Subcutaneous adipose tissue (tissue), 4 donors: Measurements from ENCODE around the gene TRMU. TPM values are rescaled to one million over a fixed set of nuclear protein-coding genes. Genes with fewer than 3 reads are reported as not detected.

ENCODE experiments used
- total RNA-seq, 4 donors: library from RNA; depleted of rRNA; stranded (reverse); fragments of >200 nt; gene quantifications; one replicate each; pipeline ENCODE4 v1.1.0, GENCODE V29; 2016
- TF ChIP-seq, protein P1 (sequence below): fragments of 450-650 bp; IDR thresholded peaks from one replicate; pipeline ENCODE4 v1.5.1; 2016; ENCODE audit warnings: low read depth, mild to moderate bottlenecking, control low read depth, antibody characterized with exemption, moderate library complexity

The TRMU gene
- total RNA-seq, 4 donors from 2014 or later, result 28.7 to 49.0 (median 31.3) TPM

- TF ChIP-seq, protein P1, sequence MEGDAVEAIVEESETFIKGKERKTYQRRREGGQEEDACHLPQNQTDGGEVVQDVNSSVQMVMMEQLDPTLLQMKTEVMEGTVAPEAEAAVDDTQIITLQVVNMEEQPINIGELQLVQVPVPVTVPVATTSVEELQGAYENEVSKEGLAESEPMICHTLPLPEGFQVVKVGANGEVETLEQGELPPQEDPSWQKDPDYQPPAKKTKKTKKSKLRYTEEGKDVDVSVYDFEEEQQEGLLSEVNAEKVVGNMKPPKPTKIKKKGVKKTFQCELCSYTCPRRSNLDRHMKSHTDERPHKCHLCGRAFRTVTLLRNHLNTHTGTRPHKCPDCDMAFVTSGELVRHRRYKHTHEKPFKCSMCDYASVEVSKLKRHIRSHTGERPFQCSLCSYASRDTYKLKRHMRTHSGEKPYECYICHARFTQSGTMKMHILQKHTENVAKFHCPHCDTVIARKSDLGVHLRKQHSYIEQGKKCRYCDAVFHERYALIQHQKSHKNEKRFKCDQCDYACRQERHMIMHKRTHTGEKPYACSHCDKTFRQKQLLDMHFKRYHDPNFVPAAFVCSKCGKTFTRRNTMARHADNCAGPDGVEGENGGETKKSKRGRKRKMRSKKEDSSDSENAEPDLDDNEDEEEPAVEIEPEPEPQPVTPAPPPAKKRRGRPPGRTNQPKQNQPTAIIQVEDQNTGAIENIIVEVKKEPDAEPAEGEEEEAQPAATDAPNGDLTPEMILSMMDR, result no peak
These were observed 5.2 kb downstream of the TRMU start for GRCh38 chr22:46340676-46341075.

- TF ChIP-seq, protein P1, result no peak
These were observed 11.3 kb downstream of the TRMU start for GRCh38 chr22:46346680-46347405.

GRCh38 chr22:46347646-46348045, 12.1 kb downstream of the TRMU start:
- TF ChIP-seq, protein P1, result no peak

DNA sequence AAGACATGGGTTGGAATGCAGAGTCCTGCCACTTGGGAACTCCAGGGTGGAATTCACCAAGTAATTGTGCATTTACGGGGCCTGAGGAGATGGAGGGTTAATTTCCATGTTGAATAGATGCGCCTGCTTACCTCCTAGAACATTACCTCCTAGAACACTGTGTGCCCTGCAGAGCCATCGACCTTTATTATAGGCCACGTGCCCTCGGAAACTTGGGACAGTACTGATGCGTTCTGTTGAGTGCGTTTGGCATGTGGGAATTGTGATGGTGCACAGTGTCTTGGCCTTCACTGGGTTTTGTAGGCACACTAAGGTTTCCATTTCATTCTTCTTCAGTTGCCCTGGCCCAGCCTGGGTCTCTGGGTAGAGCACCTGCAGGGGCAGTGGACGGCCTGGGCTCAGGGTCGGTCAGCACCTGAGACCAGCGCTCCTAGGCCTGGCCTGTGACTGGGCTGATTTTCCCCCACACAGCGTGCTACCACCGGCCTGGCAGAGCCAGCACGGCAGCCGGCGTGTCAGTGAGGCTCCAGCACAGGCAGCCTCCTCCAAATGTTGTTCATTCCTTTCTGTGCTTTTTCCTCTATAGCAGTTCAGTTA, 12.7 kb downstream of the TRMU start:
- TF ChIP-seq, protein P1, result no peak

- TF ChIP-seq, protein P1, result no peak
These were observed 13.7 kb downstream of the TRMU start for GRCh38 chr22:46349238-46349637.

- TF ChIP-seq, protein P1, result no peak
These were observed 14.2 kb downstream of the TRMU start for GRCh38 chr22:46349681-46350080.

DNA sequence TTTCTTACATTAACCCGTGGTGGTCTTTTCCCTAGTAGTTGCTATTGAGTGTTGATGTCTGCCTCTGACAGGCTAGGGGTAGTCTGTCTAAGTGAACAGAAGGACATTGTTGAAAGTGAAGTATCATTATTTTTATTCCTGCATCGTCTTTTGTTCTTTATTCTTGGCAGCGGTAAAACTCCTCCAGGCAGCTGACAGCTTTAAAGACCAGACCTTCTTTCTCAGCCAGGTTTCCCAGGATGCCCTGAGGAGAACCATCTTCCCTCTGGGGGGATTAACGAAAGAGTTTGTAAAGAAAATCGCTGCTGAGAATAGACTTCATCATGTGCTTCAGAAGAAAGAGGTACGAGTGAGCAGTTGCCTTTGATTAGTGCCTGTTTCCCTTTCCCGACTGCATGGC, 14.6 kb downstream of the TRMU start:
- TF ChIP-seq, protein P1, result no peak
